PC-3 (cell line): ENCODE measurements around the gene ZMIZ1. TPM values are rescaled to one million over a fixed set of nuclear protein-coding genes. Genes with fewer than 3 reads are reported as not detected.
A peak's percentile ranks its signal among the peaks of the same experiment; 100 is the strongest.

ENCODE experiments used
- ATAC-seq: fragments of 200-7000 bp; cut with Tn5 transposase; 2 replicates; pipeline ENCODE4 v1.9.1; 2020; ENCODE audit warnings: mild to moderate bottlenecking, moderate library complexity
- BruUV-seq: library from RNA; stranded (reverse); fragments of 400-500 nt; replicated peaks from 2 replicates; lab custom pipeline; 2021; lab: Mats Ljungman, UMichigan
- CTCF ChIA-PET: fragments of 300-600 bp; sonication (Branson Sonifier 250); formaldehyde crosslinking; loops from one replicate; lab custom pipeline; 2022; ENCODE audit warnings: antibody characterized with exemption; lab: Charles Lee
- POLR2A ChIA-PET: fragments of 300-600 bp; sonication (Branson Sonifier 250); formaldehyde crosslinking; loops from one replicate; lab custom pipeline; 2022; ENCODE audit warnings: antibody characterized with exemption; ENCODE audit not compliant: unreplicated experiment; lab: Charles Lee
- DNase-seq: peaks from one replicate; pipeline ENCODE4 v3.0.0-alpha.2; 2015
- H2AFZ ChIP-seq: fragments of 300-600 bp; sonication (generic); 2 replicates; pipeline ENCODE4 v1.6.0; 2016; ENCODE audit warnings: antibody characterized with exemption, low read length
- H3F3A ChIP-seq: fragments of 300-600 bp; sonication (generic); one replicate; pipeline ENCODE4 v1.6.0; 2017; ENCODE audit warnings: antibody characterized with exemption, low read length, control low read depth, mild to moderate bottlenecking; ENCODE audit not compliant: unreplicated experiment
- H3K27ac ChIP-seq: fragments of 300-600 bp; sonication (generic); 2 replicates; pipeline ENCODE4 v1.5.1; 2016; ENCODE audit warnings: mild to moderate bottlenecking, low read length
- H3K27me3 ChIP-seq: fragments of 300-600 bp; sonication (generic); 2 replicates; pipeline ENCODE4 v1.6.1; 2016; ENCODE audit warnings: low read length, mixed read lengths
- H3K36me3 ChIP-seq: fragments of 300-600 bp; sonication (generic); 2 replicates; pipeline ENCODE4 v1.6.1; 2016; ENCODE audit warnings: low read depth, mixed run types, low read length, mixed read lengths
- H3K4me1 ChIP-seq: fragments of 300-600 bp; sonication (generic); 2 replicates; pipeline ENCODE4 v1.5.1; 2016; ENCODE audit warnings: low read length; ENCODE audit not compliant: insufficient read depth
- H3K4me2 ChIP-seq: fragments of 300-600 bp; sonication (generic); 2 replicates; pipeline ENCODE4 v1.6.0; 2016; ENCODE audit warnings: low read length
- H3K4me3 ChIP-seq: fragments of 300-600 bp; sonication (generic); 2 replicates; pipeline ENCODE4 v1.5.1; 2016; ENCODE audit warnings: mild to moderate bottlenecking, low read length, mixed read lengths
- H3K79me2 ChIP-seq: fragments of 300-600 bp; sonication (generic); 2 replicates; pipeline ENCODE4 v1.6.1; 2017; ENCODE audit warnings: low read length, mixed read lengths
- H3K9ac ChIP-seq: fragments of 300-600 bp; sonication (generic); 2 replicates; pipeline ENCODE4 v1.6.0; 2016; ENCODE audit warnings: mild to moderate bottlenecking, low read length
- H3K9me2 ChIP-seq: fragments of 300-600 bp; sonication (generic); replicated peaks from 2 replicates; pipeline ENCODE4 v1.6.1; 2016; ENCODE audit warnings: mixed run types, low read length, mixed read lengths
- H3K9me3 ChIP-seq: fragments of 300-600 bp; sonication (generic); 2 replicates; pipeline ENCODE4 v1.6.1; 2016; ENCODE audit warnings: low read length, mixed read lengths
- H4K20me1 ChIP-seq: fragments of 300-600 bp; sonication (generic); 2 replicates; pipeline ENCODE4 v1.6.1; 2016; ENCODE audit warnings: low read length, mixed read lengths
- EZH2 ChIP-seq: fragments of 300-600 bp; sonication (generic); IDR thresholded peaks from one replicate; pipeline ENCODE4 v1.6.1; 2017; ENCODE audit warnings: antibody characterized with exemption, mild to moderate bottlenecking, low read length; ENCODE audit not compliant: unreplicated experiment
- EZH2phosphoT487 ChIP-seq: fragments of 300-600 bp; sonication (generic); IDR thresholded peaks from 2 replicates; pipeline ENCODE4 v1.6.1; 2018; ENCODE audit warnings: mild to moderate bottlenecking, antibody characterized with exemption, low read length, borderline replicate concordance
- intact Hi-C: fragments of 100-400 bp; cut with micrococcal nuclease; formaldehyde crosslinking; loops from 2 replicates; pipeline ENCODE4 v1.9.0; 2023
- total RNA-seq: library from RNA; depleted of rRNA; stranded (reverse); fragments of >200 nt; gene quantifications from 2 replicates; pipeline ENCODE4 v1.2.3, GENCODE V29; 2014
- TF ChIP-seq, protein P1 (sequence below): fragments of 300-600 bp; sonication (generic); conservative IDR thresholded peaks from 2 replicates; pipeline ENCODE4 v1.5.1; 2017; ENCODE audit warnings: antibody characterized with exemption, low read depth, mild to moderate bottlenecking, low read length

The ZMIZ1 gene
- total RNA-seq, 1 experiment from 2014 or later = 55.4 TPM

DNA sequence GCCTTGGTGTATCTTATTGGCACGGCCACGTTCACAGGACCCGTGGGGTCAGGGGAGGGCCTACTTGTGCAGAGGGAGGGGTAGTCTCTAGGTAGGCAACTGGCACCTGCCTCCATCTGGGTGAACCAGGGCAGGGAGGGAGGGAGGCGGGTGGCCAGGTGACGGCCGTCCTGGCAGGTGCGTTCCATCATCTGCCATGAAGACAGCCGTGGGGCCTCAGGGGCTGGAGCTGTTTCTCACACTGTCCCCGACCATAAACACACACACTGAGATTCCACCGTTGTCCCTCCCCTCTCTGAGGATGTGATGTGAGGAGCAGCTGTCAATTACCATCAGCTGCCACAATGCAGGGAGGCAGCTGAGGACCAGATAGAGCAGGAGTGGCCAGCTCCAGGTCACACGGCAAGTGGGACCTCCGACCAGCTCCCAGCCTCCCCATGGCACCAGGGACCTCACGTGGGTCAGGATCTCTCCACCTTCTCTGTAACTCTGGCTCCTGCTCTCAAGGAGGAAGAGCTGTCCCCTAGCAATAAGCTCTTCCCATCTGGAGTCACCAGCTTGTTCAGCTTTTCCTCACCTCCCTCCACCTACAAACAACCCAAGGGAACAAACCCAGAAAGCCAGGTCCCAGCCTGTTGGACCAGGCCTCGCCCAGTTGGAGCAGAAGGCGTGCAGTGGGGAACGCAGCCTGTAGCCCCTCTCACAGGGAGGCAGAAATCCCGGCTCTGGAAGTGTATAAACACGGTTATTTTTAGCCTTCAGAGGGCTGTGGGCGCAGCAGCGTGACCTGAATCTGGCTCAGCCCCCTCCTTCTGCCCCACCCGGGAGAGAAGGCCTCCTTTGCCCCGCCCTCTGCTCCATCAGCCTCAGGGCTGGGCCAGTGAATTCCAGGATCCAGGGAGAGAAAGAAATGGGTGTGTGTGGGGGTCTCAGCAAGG lies 33.1 kb downstream of the ZMIZ1 start:
- no peak overlapping the region for H3K4me2 ChIP-seq
- CTCF ChIA-PET = no interaction called here
- POLR2A ChIA-PET = no interaction called here
- no peaks in the 10 kb centered on the region for H3K36me3 ChIP-seq
- no peaks in the 10 kb centered on the region for H3K9me3 ChIP-seq
- H4K20me1 ChIP-seq = peaks cover 90% of the 10 kb centered on the region
- DNase-seq = no peak
- H3K79me2 ChIP-seq = peaks cover 99% of the 10 kb centered on the region
- H3K4me1 ChIP-seq = no peaks in the 10 kb centered on the region
- ATAC-seq = peak; percentile 18
- H3K9me2 ChIP-seq = no peaks in the 10 kb centered on the region
- no peak overlapping the region for H3K4me3 ChIP-seq
- no peak overlapping the region for H2AFZ ChIP-seq
- no TSS peak for BruUV-seq
- no peak for TF ChIP-seq EZH2phosphoT487
- no peak for TF ChIP-seq EZH2
- TF ChIP-seq, protein P1, sequence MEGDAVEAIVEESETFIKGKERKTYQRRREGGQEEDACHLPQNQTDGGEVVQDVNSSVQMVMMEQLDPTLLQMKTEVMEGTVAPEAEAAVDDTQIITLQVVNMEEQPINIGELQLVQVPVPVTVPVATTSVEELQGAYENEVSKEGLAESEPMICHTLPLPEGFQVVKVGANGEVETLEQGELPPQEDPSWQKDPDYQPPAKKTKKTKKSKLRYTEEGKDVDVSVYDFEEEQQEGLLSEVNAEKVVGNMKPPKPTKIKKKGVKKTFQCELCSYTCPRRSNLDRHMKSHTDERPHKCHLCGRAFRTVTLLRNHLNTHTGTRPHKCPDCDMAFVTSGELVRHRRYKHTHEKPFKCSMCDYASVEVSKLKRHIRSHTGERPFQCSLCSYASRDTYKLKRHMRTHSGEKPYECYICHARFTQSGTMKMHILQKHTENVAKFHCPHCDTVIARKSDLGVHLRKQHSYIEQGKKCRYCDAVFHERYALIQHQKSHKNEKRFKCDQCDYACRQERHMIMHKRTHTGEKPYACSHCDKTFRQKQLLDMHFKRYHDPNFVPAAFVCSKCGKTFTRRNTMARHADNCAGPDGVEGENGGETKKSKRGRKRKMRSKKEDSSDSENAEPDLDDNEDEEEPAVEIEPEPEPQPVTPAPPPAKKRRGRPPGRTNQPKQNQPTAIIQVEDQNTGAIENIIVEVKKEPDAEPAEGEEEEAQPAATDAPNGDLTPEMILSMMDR = no peak
- H3K27ac ChIP-seq = no peak overlapping the region
- H3K9ac ChIP-seq = no peak overlapping the region
- H3K27me3 ChIP-seq = no peaks in the 10 kb centered on the region
- no peaks in the 10 kb centered on the region for H3F3A ChIP-seq
- intact Hi-C loops = loop anchor here (2.0 kb wide), 1 partner anchor 25 kb away; no protein-coding TSS in a partner anchor

DNA sequence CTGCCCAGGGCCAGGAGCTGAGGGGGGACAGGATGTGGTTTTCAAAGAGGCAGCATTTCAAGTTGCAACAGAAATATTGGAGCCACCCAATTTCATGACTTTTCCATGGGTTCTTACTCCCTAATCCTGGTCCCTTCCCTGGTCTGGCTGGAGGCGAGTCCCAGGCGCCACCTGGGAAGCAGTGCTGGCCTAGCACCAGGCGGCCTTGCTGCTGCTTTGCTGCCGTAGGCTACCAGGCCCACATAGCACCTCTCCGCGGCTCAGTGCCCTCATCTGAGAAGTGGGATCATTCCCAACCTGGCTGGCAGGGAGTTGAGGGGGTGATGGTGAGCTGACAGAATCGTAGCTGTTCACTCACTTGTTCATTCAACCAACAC lies 33.7 kb downstream of the ZMIZ1 start:
- no peak overlapping the region for H3K27ac ChIP-seq
- no peaks in the 10 kb centered on the region for H3K4me1 ChIP-seq
- ATAC-seq (peak; percentile 26), DNase-seq (peak; percentile 49)
- H3K27me3 ChIP-seq = no peaks in the 10 kb centered on the region
- intact Hi-C loops = no loop called here
- no peaks in the 10 kb centered on the region for H3K36me3 ChIP-seq
- no peak overlapping the region for H3K4me3 ChIP-seq
- H3K9ac ChIP-seq = no peak overlapping the region
- TF ChIP-seq EZH2phosphoT487 = no peak
- TF ChIP-seq, protein P1 = peak; percentile 33; the same call in 1 of the 2 replicates
- CTCF ChIA-PET = no interaction called here
- H3K9me2 ChIP-seq = no peaks in the 10 kb centered on the region
- no peak overlapping the region for H3K4me2 ChIP-seq
- POLR2A ChIA-PET = no interaction called here
- no peak overlapping the region for H2AFZ ChIP-seq
- H3K9me3 ChIP-seq = no peaks in the 10 kb centered on the region
- no TSS peak for BruUV-seq
- peaks cover 90% of the 10 kb centered on the region for H4K20me1 ChIP-seq
- H3F3A ChIP-seq = no peaks in the 10 kb centered on the region
- H3K79me2 ChIP-seq = peaks cover 99% of the 10 kb centered on the region

DNA sequence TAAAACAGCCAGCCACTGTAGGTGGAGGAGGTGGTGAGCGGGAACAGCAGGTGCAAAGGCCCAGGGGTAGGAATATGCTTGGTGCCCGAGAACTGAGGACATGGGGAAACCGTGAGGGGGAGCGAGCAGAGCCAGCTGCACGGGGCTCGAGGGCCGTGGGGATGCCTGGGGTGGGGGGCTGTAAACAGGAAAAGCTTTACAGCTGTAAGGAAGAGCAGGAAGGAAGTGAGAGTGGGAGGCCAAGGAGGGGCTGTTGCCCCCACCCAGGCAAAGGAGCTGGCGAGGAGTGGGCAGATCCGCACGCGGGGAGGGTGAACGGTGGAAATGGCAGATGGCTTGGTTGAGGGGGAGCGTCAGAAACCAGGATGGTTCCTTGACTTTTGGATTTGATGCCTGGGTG lies 34.4 kb downstream of the ZMIZ1 start:
- Histone ChIP-seq H3K27me3 (no peaks in the 10 kb centered on the region), H3K4me3 (no peak overlapping the region), H2AFZ (no peak overlapping the region), H3K4me1 (no peaks in the 10 kb centered on the region), H3K4me2 (no peak overlapping the region), H3K9me2 (no peaks in the 10 kb centered on the region), H3F3A (no peaks in the 10 kb centered on the region), H3K27ac (no peak overlapping the region), H3K9me3 (no peaks in the 10 kb centered on the region), H4K20me1 (peaks cover 90% of the 10 kb centered on the region), H3K36me3 (no peaks in the 10 kb centered on the region), H3K9ac (no peak overlapping the region), H3K79me2 (peaks cover 99% of the 10 kb centered on the region)
- intact Hi-C loops = no loop called here
- TF ChIP-seq EZH2 (no peak), EZH2phosphoT487 (no peak)
- TF ChIP-seq, protein P1 = no peak
- ATAC-seq (no peak), DNase-seq (no peak)
- ChIA-PET CTCF (no interaction called here), POLR2A (no interaction called here)
- BruUV-seq = no TSS peak
